Activated CD8-positive, alpha-beta T cell treated with anti-CD3 and anti-CD28 coated beads for 36 hours (primary cell): ENCODE measurements around the gene PTH2. TPM values are rescaled to one million over a fixed set of nuclear protein-coding genes. Genes with fewer than 3 reads are reported as not detected.

ENCODE experiments used
- ATAC-seq: fragments of 200-7000 bp; cut with Tn5 transposase; one replicate; pipeline ENCODE4 v1.10.0; 2021; ENCODE audit warnings: mild to moderate bottlenecking, moderate library complexity
- CTCF ChIA-PET: fragments of 350-600 bp; sonication (Branson Sonifier 250); formaldehyde crosslinking; loops from one replicate; lab custom pipeline; 2021; ENCODE audit warnings: antibody characterized with exemption; lab: Charles Lee
- POLR2A ChIA-PET: fragments of 350-600 bp; sonication (Branson Sonifier 250); formaldehyde crosslinking; loops from one replicate; lab custom pipeline; 2021; ENCODE audit warnings: antibody characterized with exemption; lab: Charles Lee
- DNase-seq: peaks from one replicate; pipeline ENCODE4 v3.0.0-alpha.2; 2020
- H3K27ac Mint-ChIP-seq: one replicate; pipeline ENCODE4 v1.8.0; 2021; ENCODE audit warnings: mild to moderate bottlenecking, mixed read lengths
- H3K27me3 Mint-ChIP-seq: one replicate; pipeline ENCODE4 v1.8.0; 2021; ENCODE audit warnings: mixed read lengths
- H3K36me3 Mint-ChIP-seq: one replicate; pipeline ENCODE4 v1.8.0; 2021; ENCODE audit warnings: low read depth, mixed read lengths
- H3K4me1 Mint-ChIP-seq: one replicate; pipeline ENCODE4 v1.8.0; 2021; ENCODE audit warnings: low read depth, mixed read lengths
- H3K4me3 Mint-ChIP-seq: one replicate; pipeline ENCODE4 v1.8.0; 2021; ENCODE audit warnings: mild to moderate bottlenecking, moderate library complexity, mixed read lengths
- H3K9me3 Mint-ChIP-seq: one replicate; pipeline ENCODE4 v1.8.0; 2021; ENCODE audit warnings: mixed read lengths
- CTCF ChIP-seq: fragments of 200-600 bp; IDR thresholded peaks from one replicate; pipeline ENCODE4 v1.8.0; 2022; ENCODE audit warnings: antibody characterized with exemption, mild to moderate bottlenecking
- intact Hi-C: fragments of 100-400 bp; cut with micrococcal nuclease; formaldehyde crosslinking; loops from one replicate; pipeline ENCODE4 v1.10.0; 2022
- total RNA-seq, 2 experiments: library from RNA; stranded (reverse); gene quantifications; one replicate each; pipeline ENCODE4 v1.2.3, GENCODE V29; 2021

PTH2 gene
- total RNA-seq, 2 experiments from 2014 or later, result not detected

- H3K4me1 Mint-ChIP-seq, result peaks cover 10% of the 10 kb centered on the region
- DNase-seq, result no peak
- no peak for TF ChIP-seq CTCF
- no peak overlapping the region for H3K27ac Mint-ChIP-seq
- no peaks in the 10 kb centered on the region for H3K36me3 Mint-ChIP-seq
- H3K9me3 Mint-ChIP-seq, result no peaks in the 10 kb centered on the region
- intact Hi-C loops, result loop anchor here (5.0 kb wide), 2 partner anchors 37 to 52 kb away; partner anchors contain the start of genes GFY and SLC17A7
- POLR2A ChIA-PET, result interaction anchor here (0.7 kb wide), 2 partner anchors 50 to 54 kb away, joined by 3 read pairs; no protein-coding TSS in a partner anchor
- H3K27me3 Mint-ChIP-seq, result no peaks in the 10 kb centered on the region
- no peak overlapping the region for H3K4me3 Mint-ChIP-seq
- no peak for ATAC-seq
- CTCF ChIA-PET, result interaction anchor here (1.3 to 2.5 kb wide), 14 partner anchors 8 to 180 kb away, joined by 4 to 17 read pairs (median 12); partner anchors contain the start of genes FLT3LG and PIH1D1
Measured at GRCh38 chr19:49390131-49390928, 32.9 kb downstream of the PTH2 start.

- Mint-ChIP-seq H3K4me1 (peaks cover 10% of the 10 kb centered on the region), H3K27ac (no peak overlapping the region), H3K4me3 (no peak overlapping the region), H3K36me3 (no peaks in the 10 kb centered on the region), H3K27me3 (no peaks in the 10 kb centered on the region), H3K9me3 (no peaks in the 10 kb centered on the region)
- POLR2A ChIA-PET, result interaction anchor here (0.7 kb wide), 1 partner anchor 51 kb away, joined by 3 read pairs; no protein-coding TSS in a partner anchor
- intact Hi-C loops, result no loop called here
- DNase-seq (no peak), ATAC-seq (no peak)
- CTCF ChIA-PET, result interaction anchor here (1.3 kb wide), 1 partner anchor 81 kb away, joined by 4 read pairs; no protein-coding TSS in a partner anchor
- no peak for TF ChIP-seq CTCF
Measured at GRCh38 chr19:49389406-49389805, 33.8 kb downstream of the PTH2 start.

GRCh38 chr19:49387936-49388372 lies 35.3 kb downstream of the PTH2 start, which contains the start of gene KASH5:
Gene KASH5 (plus strand): TSS chr19:49388249. CDS start chr19:49390884, 2,635 bp downstream.
- POLR2A ChIA-PET, result no interaction called here
- Mint-ChIP-seq H3K27me3 (no peaks in the 10 kb centered on the region), H3K4me3 (peak within 1 kb of the TSS; percentile 34), H3K36me3 (no peaks in the 10 kb centered on the region), H3K27ac (peak within 1 kb of the TSS; percentile 57), H3K4me1 (peaks cover 10% of the 10 kb centered on the region), H3K9me3 (no peaks in the 10 kb centered on the region)
- CTCF ChIA-PET, result no interaction called here
- no peak for TF ChIP-seq CTCF
- intact Hi-C loops, result no loop called here
- ATAC-seq (peak; percentile 43), DNase-seq (peak; percentile 84)

GRCh38 chr19:49383599-49383998 lies 39.6 kb downstream of the PTH2 start:
- intact Hi-C loops, result no loop called here
- DNase-seq (no peak), ATAC-seq (no peak)
- Mint-ChIP-seq H3K27me3 (peaks cover 5% of the 10 kb centered on the region), H3K4me1 (peaks cover 2% of the 10 kb centered on the region), H3K9me3 (peaks cover 3% of the 10 kb centered on the region), H3K36me3 (peaks cover 2% of the 10 kb centered on the region), H3K4me3 (no peak overlapping the region), H3K27ac (no peak overlapping the region)
- ChIA-PET CTCF (interaction anchor here (1.1 to 2.2 kb wide), 5 partner anchors 8 to 157 kb away, joined by 3 to 14 read pairs (median 3); no protein-coding TSS in a partner anchor), POLR2A (no interaction called here)
- no peak for TF ChIP-seq CTCF

- Mint-ChIP-seq H3K27me3 (peaks cover 5% of the 10 kb centered on the region), H3K27ac (no peak overlapping the region)
Measured at GRCh38 chr19:49382639-49383038, 40.6 kb downstream of the PTH2 start.

More at GRCh38 chr19:49382639-49383038, 40.6 kb downstream of the PTH2 start:
- intact Hi-C loops, result no loop called here
- ATAC-seq (no peak), DNase-seq (no peak)
- no peak overlapping the region for H3K4me3 Mint-ChIP-seq
- ChIA-PET POLR2A (no interaction called here), CTCF (interaction anchor here (1.3 to 2.2 kb wide), 3 partner anchors 9 to 157 kb away, joined by 3 to 14 read pairs (median 6); no protein-coding TSS in a partner anchor)
- peaks cover 2% of the 10 kb centered on the region for H3K4me1 Mint-ChIP-seq
- peaks cover 2% of the 10 kb centered on the region for H3K36me3 Mint-ChIP-seq
- H3K9me3 Mint-ChIP-seq, result peaks cover 3% of the 10 kb centered on the region
- no peak for TF ChIP-seq CTCF
